GM19463 (cell line): ENCODE measurements around the gene CABLES2.

ENCODE experiments used
- ATAC-seq: cut with Tn5 transposase; IDR thresholded peaks from one replicate; pipeline ENCODE4 v1.9.1; 2021; ENCODE audit warnings: mild to moderate bottlenecking, moderate library complexity; ENCODE audit not compliant: unreplicated experiment

The CABLES2 gene

GRCh38 chr20:62391165-62392076 is 15.7 kb downstream of the CABLES2 start:
- no peak for ATAC-seq

GRCh38 chr20:62390317-62391164 is 16.5 kb downstream of the CABLES2 start:
- ATAC-seq = no peak

DNA sequence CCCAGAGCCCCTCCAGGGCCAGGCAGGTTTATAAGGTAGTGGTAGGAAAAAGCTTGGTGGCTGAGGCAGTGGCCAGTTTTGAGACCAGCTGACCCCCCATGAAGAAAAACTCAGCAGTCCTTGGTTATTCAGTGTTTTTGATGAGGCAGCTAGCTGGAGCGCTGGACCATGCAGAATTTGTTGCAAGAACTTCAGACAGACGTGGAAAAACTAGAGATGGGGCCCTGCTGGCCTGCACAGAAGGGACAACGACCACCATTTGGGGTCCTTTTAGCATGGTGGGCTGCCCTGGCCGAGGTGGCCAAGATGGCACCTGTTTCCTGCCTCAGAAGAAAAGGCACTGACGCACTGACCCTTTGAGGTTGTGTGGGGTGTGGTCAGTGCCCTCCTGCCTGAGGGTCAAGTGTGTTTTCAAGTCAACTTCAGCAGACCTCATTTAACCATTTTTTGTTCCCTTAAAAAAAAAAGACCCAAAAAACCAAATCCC is 17.4 kb downstream of the CABLES2 start:
- no peak for ATAC-seq

DNA sequence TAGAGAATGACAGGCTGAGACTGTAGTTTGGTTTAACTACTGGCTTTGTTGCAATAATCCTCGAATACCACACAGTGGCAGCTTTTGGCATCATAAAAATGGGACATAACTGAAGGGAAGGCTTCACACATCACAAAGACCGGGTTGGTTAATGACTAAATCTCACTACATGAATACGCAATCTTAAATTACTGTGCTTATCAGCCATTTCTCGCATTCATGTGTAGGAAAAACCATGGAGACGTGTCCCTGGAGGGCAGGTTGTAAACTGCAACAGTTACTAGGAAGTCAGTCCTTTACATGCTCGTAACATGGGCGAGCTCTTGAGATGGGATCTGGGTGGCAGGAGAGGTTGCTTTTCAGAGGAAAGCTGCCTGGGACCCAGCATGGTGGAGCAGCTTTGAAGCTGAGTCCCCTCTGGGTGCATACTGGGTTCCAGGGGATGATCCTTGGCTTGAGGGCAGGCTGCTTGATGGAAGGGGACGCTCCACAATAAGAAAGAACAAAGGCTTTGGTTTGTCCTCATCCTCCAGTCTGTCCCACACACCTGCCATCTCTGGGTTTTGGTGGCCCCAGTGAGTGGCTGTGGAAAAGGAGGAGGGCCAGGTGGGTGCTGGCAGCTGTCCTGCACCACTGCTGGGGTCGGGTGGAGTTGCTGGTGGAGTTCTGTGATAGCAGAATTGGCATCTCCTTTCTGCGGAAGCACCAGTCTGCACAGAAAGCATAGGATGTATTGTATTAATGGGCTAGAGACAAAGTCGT is 18.1 kb downstream of the CABLES2 start:
- no peak for ATAC-seq

DNA sequence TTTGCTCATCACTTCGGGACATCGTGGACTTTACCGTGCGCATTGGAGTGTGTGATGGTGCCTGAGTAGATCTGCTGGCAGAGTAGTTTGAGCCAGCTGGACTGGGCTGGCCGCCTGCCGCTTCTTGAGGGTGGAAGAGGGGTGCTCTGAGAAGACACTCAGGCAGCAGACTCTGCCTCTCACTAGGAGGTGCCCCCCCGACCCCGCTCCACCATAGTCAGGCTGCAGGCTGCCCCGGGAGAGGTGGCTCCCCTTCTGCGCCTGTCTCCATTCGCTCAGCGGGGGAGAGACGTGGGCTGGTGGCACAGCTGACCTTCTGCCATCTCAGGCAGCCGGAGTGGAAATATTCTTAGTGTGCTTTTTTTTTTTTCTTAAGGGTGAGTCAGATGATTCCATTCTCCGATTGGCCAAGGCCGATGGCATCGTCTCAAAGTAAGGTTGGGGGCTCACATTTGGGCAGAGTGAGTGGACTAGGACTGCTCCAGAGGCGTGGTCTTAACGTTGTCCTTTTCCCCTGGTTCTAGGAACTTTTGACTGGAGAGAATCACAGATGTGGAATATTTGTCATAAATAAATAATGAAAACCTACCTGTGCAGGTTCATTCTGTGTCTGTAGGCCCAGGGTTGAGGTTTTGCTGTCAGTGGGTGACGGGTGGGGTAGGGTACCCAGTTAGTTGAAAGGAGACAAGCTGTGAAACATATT is 19.0 kb downstream of the CABLES2 start:
- ATAC-seq = no peak

- ATAC-seq = no peak
These were observed 19.7 kb downstream of the CABLES2 start for GRCh38 chr20:62387219-62387913.

GRCh38 chr20:62386383-62387218 is 20.5 kb downstream of the CABLES2 start, which contains the start of gene RPS21:
Gene RPS21, plus strand, starts transcription at chr20:62387103. Its CDS starts 236 bp downstream, at chr20:62387339.
- peak; percentile 85 for ATAC-seq

DNA sequence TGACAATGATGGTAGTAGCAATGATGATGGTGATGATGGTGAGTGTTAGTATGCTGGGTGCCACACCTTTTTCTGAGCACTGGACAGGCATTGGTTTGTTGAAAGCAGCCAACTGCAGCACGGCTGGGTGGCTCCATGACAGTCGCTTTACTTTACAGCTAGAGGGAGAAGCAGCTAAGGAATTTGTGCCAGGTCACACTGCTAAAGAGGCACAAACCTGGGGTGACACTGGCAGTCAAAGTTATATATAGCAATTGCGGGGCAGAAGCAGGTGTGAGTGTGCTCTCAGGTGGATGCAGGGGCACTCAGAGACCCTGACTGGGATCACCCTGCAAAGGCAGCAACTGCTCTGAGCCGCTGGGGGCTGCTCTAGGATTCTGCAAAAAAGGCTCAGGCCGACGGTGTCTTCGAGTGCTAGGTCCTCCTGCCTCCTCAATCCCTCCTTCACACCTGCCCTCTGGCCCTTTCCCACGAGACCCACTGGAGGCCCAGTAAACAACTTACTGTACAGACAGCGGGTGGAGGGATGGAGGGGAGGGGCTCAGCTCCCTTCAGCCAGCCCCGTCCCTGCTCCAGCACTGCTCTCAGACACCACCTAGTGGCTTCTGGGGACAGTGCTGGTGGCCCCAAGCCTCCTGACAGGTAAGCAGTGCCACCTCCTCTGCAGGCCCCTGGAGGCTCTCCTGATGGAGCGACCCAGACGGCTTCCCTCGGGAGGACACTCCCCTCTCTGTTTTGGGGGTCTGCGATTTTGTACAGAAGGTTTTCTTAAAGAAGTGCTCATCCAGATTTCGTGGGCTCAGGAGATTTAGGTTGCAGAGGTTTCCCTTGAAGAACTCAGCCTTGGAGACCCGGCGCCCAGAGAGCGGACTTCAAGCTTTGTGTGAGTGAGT is 24.5 kb downstream of the CABLES2 start:
- peak; percentile 62 for ATAC-seq

- no peak for ATAC-seq
These were observed 25.2 kb downstream of the CABLES2 start for GRCh38 chr20:62381842-62382241.

GRCh38 chr20:62381202-62381797 is 25.8 kb downstream of the CABLES2 start:
- ATAC-seq = no peak

DNA sequence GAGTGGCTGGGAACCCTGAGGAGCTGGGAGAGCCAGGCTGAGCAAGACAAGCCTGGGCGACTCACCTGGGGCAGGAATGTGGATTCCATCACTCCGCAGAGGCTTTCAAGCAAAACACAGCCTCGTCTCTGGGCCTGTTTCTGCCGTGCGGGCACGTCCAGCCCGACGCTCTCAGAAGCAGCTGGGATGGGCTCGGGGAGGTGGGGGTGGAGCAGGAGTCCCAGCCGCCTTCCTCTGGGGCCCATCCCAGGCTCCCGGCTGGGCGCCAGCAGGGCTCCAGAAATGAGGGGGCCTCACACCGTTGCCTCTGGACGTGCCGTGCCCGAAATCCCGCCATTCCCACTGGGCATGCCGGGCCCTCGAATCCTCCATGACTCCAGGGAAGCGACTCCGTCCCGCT is 28.9 kb downstream of the CABLES2 start:
- no peak for ATAC-seq

DNA sequence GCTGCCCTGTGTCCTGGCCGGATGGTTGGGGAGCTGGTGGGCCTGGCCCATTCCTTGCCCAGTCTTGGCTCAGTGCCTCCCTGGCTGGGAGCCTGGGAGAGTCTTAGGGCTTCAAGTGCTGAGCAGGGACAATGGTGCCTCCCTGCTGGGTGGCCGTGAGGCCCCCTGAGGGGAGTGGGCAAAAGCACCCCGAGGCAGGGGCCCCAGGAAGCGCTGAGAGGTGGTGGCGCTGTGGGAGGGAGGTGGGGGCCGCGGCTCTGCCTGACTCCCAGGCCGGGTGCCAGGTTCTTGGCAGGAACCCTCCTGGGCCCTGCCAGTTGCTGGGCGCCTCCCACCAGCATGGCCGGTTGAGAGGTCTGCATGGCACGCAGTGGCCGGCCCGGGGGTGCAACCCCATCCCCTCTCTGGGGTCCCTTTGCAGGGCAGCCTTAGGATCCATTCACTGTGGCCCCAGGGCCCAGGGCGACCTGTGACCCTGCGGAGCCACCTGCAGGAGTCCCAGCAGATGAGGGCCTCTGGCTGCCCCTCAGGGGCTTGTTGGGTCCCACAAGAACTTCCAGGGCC is 29.4 kb downstream of the CABLES2 start:
- ATAC-seq = no peak

- no peak for ATAC-seq
These were observed 30.0 kb downstream of the CABLES2 start for GRCh38 chr20:62377064-62377461.

GRCh38 chr20:62376112-62377063 is 30.7 kb downstream of the CABLES2 start:
- ATAC-seq = no peak

- no peak for ATAC-seq
These were observed 32.5 kb downstream of the CABLES2 start for GRCh38 chr20:62374331-62375152.
